Activated naive CD4-positive, alpha-beta T cell treated with anti-CD3 and anti-CD28 coated beads, Interleukin-2, amount 50 U/mL, for 16 hours (primary cell): ENCODE measurements around the gene TMA7.

Experiments used
- DNase-seq: peaks from one replicate; pipeline ENCODE4 v3.0.0-alpha.2; 2020

Gene TMA7

DNA sequence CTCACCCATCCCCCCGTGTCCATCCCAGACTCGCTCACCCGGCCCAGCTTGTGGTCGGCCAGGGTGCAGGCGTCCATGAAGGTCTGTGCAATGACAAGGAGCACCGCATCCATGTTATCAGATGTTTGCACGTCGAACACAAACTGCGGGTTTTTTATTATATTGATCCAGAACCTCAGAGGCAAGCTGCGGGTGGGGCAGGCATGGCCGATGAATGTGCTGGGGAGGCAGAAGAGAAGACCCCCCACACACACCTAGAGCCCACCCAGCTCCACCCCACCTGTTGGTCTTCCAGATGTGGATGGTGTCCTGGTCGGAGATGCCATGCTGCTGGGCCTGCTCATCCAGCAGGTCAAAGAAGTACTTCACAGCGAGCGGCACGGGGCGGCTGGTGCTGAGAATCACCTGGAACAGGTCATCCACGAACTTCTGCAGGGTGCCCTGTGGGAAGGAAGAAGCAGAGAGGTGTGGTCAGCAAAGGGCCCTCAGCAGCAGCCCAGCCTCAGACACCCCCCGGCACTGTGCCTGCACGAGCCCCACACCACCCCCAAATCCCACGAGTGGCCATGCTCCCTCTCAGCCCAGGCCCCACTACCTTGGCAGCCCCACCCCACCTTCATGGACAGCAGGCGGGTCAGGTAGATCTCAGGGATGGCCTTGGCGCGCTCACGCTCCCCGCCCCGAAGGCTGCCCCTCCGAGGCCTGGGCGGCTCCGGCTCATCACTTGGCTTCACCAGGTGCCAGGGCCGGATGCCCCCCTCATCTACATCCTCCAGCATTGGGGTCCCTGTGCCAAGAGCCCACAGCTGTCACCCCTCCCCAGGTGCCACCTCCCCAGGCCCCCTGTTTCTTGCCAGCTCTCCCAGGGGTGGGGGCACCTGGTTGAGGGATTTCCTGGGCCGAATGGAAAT is 30.5 kb upstream of the TMA7 start:
- DNase-seq: no peak

DNA sequence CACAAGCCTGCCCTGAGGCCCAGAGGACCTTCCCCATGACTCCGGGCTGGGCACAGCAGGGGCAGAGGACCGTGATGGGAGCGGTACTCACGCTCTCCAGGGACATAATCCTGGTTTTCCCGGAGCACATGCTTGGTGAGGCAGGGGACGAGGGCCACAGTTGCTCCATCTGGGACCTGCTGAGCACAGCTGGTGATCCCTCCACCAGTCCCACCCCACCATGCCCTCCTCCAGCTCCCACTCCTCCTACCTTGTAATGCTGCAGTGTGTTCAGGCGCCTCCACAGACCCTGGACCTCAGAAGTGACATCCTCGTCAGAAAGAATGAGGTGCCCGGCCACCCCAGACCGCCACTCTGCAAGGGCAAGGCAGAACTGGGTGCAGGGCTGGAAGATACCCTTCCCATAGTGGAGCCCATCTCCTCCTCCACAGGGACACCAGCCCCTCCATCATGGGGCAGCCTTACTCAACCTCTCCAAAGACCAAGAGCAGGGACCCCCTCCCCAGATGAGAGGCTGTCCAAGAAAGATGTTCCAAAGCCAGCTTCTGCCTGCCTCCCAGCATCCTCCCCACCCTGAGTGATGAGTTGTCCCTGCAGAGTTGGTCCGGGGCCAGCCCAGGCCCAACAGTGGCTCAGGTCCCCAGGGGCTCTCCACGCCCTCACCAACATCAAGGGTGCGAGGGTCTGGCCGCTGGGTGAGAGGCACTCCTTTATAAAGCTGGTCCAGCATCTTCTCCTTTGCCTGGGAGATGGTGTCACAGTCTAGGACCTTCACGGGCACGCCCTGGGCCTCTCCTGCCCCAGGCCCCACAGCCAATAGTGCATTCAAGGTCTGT is 29.6 kb upstream of the TMA7 start:
- DNase-seq: no peak

DNA sequence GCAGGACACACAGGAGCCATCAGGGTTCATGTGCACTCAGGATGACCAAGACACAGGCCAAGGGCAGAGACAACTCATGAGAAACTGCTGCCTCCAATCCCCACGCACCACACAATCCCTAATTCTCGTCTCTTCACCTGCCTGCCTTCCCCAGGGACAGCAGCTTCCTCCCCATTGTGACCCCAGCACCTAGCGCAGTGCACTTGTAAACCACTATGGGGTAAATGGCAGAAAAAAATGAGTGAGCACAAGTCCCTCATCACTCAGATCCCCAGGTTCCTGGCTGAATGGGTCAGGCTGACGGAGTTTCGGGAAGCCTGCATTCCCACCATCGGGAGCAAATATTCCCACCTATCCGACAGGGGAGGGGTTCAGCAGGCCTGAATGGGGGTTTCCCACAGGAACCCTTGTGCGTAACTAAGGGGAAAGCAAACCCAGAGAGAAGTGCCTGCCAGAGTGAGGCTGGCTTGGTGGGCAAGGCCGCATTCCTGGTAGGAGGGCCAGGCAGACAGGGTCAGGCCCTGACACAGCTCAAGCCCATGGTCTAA is 28.9 kb upstream of the TMA7 start:
- DNase-seq: no peak

GRCh38 chr3:48411606-48412374 is 28.3 kb upstream of the TMA7 start:
- DNase-seq: no peak

DNA sequence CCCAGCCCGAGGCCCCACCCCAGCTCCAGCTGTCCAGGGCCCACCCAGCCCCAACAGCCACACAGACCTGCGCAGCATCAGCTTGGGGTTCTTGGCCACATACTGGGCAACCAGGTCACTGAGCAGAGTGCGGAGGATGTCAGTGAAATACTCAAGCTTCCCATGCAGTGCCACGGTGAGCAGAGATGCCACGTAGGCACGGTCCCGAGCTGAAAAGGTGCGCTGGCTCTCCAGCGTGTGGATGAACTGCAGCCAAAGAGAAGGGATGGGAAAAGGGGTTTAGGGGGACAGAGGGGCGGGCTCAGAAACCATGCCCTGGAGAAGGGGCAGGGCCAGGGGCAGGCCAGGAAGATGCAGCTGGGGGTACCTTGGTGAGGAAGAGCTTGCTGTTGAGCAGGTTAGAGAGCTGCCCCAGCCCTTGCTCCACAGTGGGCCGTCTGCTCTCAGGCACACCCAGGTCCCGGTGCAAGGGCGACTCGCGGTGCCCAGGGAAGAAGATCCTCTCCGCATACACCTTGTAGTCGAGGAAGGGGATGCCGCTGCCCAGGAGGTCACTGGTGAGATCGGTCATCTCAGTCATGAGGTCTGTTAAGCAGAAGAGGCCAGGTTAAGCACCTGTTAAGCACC is 27.6 kb upstream of the TMA7 start:
- DNase-seq: no peak

DNA sequence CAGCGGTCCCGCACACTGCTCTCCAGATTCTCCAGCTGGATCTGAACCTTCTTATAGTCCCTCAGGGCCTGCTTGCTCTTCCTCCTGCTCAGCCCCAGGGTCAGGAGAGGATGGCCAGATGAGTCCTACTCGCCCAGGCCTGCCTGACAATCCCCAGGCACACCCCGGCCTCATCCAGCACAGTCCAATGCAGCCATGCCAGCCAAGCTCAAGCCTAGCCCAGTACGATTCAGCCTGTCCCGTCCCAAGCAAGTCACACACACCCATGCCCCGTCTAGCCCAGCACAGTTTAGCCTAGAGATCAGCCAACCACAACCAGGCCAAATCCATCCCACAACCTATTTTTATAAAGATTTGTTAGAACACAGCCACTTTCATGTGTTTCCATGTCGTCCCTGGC is 27.0 kb upstream of the TMA7 start:
- no peak for DNase-seq

- DNase-seq: no peak
Observed at GRCh38 chr3:48413611-48414010, 26.4 kb upstream of the TMA7 start.

GRCh38 chr3:48414376-48415250 is 25.4 kb upstream of the TMA7 start:
- DNase-seq: no peak

DNA sequence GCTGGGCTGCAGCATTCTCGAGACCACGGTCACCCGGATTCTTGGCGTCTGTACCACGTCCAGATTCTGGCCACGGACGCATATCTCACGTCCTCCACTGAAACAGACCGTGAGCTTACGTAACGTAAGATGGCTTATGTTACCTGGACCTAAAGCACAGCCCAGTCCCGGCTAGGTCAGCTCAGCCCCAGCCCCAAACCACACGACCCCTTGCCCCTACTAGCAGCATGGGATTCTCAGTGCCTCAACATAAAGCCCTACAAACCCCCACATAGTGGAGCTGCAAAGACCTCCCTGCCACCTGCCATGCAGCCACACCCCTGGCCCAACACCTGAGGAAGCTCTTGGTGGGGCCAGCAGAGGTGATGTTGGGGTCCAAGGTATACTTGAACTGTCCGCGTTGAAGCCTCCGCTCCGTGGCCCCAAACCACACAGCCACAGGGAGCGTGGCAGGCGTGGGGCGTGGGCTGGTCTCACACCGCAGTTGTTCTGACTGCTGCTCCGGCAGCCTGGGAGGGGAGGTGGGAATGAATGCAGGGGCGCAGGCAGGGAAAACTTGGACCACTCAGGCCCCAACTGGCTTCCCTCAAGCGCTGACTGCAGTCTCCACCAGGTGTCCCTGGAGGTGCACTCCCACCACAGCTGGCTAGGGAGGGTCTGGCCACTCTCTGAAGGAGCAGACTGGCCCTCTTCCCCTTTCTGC is 24.7 kb upstream of the TMA7 start:
- DNase-seq: no peak

- no peak for DNase-seq
Observed at GRCh38 chr3:48416091-48416505, 24.0 kb upstream of the TMA7 start.

DNA sequence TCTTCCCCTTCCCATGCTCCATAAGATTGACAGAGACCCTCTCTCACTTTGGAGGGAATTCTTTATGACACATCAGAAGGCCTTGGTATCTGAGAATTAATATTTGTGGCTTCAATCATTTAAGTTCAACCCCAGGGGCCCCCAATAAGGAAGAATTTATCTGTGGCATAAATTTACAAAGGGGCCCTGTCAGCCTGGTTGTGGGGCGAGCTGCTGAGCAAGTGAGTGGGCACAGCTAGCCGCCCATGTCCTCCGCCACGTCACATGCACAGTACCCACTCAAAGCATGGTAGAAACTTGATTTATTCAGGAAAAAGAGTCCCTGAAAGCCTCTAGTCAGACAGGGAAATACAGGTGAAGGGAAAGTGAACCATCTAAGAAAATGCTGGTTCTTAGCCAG is 23.5 kb upstream of the TMA7 start:
- DNase-seq: no peak

GRCh38 chr3:48417529-48418108 is 22.4 kb upstream of the TMA7 start:
- DNase-seq: no peak

DNA sequence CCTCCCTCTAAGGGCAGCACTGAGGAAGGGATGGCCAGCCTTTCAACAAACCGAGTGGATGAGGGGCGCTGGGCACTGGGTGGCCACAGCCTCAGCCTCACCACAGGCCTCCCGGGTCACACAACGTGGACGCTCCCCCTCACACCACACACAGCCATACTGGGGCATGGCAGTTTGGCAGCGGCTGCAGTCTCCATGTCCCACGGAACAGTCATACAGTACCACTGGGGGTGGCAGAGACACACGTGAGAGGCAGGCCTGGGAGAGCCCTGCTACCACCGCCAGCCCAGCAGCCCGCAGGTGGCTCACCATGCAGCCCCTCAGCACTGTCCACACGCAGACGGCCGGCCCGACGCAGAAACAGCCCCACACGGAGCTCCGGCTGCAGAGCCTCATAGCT is 21.9 kb upstream of the TMA7 start:
- no peak for DNase-seq

- no peak for DNase-seq
Observed at GRCh38 chr3:48418651-48419050, 21.4 kb upstream of the TMA7 start.

GRCh38 chr3:48419149-48419548 is 20.9 kb upstream of the TMA7 start:
- DNase-seq: no peak

GRCh38 chr3:48419597-48419996 is 20.5 kb upstream of the TMA7 start:
- no peak for DNase-seq

GRCh38 chr3:48420561-48420960 is 19.5 kb upstream of the TMA7 start:
- DNase-seq: no peak

- DNase-seq: no peak
Observed at GRCh38 chr3:48422272-48422671, 17.8 kb upstream of the TMA7 start.

DNA sequence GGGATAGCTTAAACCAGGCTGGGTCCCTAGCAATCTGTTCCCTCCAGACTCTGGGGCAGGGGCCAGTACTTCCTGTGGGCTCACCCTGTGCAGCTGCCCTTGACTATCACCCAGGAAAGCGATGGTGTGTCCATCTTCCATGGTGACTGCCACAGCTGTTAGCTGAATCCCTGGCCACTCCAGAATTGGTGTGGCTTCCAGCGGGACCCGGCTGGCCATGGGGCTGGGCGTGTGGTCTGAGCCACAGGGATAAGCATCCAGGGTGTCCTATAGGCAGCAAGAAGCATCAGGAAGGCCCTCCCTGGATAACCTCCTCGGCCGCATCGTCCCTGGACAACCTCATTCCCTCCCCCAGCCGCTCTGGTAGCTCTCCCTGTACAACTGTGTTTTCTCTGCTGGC is 17.4 kb upstream of the TMA7 start:
- DNase-seq: no peak

DNA sequence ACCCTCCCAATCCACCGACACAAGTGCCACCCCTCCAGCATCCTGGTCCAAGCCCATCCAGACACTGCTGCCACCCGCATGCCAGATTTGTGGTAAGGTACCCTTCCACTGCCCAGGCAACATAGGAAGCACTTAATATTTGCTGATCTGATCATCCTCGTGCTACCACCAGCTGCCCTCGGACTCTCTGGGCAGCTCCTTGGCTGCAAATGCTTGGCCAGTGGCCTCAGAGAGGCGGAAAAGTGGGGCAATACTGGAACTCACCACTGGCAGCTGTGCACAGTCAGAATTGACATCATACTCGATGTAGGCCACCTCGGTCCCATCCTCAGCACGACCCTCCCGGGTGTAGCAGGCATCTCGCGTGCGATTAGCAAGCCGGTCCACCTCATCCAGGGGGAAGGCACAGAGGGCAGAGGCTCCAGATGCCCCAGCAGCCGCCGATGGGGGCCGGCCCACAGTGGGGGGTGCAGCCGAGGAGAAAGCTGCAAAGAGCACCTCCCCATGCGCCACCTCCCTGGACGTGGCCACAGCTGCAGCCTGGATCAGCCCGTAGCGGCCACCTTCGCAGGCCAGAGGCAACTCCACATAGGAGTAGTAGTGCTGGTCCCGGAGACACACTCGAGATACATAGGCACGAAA is 16.7 kb upstream of the TMA7 start:
- DNase-seq: no peak
